ENCODE measurements around the gene CCBE1.
"Not testable (repeated sequence)": the region's sequence is repeated elsewhere in the genome, so short reads cannot be mapped to it uniquely, and the experiment has no call there.

The CCBE1 gene

DNA sequence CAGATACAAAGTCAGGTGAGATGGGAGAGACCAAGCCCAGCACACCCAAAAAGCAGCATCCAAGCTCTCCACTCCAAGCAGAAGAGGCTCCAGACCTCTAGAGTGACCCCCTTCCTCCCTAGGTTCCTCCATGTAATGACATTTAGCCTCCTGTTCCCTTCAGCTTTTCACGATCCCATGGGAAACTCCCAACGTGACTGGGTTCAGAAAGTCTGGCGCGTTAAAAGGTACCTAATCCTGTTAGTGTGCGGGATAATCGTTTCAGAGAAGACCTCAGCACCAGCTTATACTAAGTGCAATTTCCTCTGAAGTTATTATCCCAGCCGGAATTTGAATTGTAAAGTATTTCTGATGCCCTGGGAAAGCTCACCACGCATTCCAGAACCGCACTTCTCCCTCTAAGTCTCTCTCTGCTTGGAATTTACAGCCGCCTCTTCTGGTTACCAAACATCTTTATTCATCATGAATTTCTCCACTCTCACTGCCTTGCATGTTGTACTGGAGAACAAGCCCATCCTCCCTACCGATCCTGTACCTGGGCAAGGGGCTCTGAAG lies 46.9 kb downstream of the CCBE1 start:
- no peak for DNase-seq

DNA sequence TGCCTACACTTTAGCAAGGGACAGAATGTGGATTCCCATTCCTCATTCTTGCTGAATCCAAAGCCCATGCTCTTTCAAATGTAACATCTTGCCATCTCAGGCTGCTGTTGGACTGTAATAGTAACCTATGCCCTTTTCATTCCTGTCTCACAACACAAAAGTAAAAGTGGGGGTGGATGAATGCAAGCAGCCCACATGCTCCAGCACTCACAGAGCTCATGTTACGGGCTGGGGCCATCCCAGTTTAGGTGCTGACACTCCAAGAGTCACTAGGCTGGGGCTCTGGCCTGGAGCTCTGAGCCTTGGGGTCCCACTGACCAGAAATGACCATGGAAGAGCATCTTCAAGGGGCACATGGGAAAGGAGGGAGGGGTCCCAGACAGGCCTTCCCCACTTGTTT lies 47.6 kb downstream of the CCBE1 start:
- DNase-seq: no peak

DNA sequence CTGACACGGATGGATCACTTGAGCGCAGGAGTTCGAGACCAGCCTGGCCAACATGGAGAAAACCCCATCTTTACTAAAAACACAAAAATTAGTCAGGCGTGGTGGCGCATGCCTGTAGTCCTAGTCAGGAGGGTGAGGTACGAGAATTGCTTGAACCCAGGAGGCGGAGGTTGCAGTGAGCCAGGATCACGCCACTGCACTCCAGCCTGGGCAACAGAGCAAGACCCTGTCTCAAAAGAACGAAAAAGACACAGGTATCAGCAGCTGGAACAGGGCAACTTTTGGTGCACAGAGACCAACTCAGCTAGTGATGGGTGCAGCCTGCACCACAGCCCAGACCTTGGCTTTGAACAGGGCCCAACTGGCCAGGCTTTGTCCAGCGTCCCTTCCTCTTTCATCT lies 48.8 kb downstream of the CCBE1 start:
- DNase-seq: not testable (repeated sequence)

DNA sequence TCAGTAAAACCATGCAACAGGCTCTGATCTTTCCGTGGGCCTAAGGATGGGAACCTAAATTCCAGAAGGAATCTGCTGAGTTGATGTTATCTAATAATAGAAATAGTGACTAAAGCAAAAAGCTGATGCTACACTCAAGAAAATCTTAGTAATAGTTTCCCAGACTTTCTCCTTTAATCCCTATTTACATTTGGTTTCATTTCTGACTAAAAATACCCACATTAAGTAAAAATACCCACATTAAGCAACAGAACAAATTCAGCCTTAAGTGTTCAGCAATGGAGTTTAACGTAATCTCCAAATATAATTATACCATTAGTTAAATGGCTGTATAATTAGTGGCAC lies 50.3 kb downstream of the CCBE1 start:
- no peak for DNase-seq

DNA sequence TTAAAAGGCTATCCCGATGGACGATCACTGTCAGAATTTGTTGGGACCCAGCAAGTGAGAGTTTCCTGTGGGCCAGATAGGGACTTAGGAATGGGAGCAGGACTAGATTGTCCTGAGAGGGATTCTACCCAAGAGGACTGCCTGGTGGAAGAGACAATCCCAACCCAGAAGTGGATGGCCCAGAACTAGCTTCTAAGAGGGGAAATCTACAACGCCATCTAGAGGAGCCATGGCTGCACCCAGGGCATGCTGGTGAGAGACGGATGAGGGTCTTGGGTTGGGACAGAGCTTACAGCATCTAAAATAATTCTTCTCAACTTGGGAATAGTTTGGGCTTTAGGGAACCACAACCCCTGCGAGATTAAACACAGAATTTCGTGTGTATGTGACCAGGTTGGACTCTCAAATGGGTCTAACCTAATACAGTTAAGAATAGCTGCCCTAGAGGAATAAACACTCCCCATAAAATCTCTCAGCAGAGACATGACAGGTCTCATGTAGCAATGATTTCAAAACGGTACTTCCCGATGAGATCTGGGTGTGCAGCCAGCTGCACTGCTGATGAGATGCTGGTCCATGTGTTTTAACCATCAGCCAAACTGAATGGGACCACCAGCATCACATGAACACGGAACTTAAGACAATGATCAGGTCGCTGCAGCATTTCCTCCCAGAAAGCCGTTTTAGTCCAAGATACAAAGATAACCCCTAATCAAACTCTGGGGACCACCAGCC lies 50.8 kb downstream of the CCBE1 start:
- DNase-seq: no peak

DNA sequence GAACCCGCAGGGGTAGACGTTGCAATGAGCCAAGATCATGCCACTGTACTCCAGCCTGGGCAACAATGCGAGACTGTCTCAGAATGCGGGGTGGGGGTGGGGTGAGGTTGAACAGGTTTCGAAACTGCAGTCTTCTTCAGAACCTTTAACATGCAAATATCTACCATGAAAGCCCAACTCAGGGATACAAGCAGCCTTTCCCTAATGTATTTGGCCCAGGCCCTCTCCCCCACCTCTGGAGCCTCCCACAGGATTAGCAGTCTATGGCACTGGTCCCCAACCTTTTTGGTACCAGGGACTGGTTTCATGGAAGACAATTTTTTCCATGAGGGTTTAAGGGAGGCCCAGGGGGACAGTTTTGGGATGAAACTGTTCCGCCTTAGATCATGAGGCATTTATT lies 53.5 kb downstream of the CCBE1 start:
- DNase-seq: no peak

DNA sequence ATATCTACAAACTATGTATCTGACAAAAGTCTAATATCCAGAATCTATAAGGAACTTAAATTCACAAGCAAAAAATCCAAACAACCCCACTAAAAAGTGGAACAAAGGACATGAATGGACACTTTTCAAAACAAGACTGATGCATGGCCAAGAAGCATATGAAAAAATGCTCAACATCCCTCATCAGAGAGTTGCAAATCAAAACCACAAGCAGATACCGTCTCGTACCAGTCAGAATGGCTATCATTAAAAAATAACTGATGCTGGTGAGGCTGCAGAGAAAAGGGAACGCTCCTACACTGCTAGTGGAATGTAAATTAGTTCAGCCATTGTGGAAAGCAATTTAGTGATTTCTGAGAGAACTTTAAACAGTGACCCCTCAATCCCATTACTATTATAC lies 56.5 kb downstream of the CCBE1 start:
- no peak for DNase-seq

DNA sequence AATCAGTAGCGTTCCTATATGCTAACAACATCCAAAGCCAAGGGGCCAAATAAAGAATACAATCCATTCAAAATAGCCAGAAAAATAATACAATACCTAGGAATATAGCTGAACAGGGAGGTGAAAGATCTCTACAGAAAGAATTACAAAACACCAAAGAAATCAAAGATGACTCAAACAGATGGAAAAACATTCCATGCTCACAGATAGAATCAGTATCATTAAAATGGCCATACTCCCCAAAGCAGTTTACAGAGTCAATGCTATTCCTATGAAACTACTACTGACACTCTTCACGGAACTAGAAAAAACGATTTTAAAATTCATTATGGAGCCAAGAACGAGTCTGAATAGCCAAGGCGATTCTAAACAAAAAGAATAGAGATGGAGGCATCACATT lies 57.4 kb downstream of the CCBE1 start:
- no peak for DNase-seq

DNA sequence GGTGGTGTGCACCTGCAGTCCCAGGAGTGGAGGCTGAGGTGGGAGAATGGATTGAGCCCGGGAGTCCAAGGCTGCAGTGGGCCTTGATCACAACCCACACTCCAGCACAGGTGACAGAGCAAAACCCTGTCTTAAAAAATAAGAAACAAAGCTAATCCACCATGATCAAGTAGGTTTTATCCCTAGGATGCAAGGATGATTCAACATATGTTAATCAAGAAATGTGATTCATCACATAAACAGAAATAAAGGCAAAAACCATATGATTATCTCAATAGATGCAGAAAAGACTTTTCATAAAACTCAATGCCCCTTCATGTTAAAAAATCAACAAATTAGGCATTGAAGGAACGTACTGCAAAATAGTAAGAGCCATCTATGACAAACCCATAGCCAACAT lies 58.1 kb downstream of the CCBE1 start:
- no peak for DNase-seq

DNA sequence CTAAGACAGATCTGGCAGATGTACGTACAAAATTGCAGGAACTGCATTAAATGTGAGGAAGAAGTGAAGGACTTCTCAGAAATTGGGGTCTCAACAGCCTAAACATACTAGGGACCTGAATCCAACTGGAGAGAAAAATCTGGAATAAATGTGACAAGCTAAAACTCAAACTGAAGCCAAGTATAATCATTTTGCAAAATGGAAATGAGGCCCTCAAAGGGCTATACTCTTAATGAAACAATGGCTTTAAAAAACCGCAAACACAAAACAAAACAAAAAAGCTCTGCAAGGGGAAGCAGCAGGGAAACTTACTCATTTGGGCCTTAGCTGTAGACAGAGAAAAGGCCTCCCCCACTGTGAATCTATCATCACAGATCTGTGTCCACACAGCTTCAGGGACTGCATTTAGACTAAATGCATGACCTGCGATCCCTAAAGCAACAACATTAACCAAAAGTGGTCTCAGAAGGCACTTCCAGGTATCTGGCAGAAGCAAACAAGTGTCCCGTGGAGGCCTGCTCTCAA lies 63.2 kb downstream of the CCBE1 start:
- no peak for DNase-seq

DNA sequence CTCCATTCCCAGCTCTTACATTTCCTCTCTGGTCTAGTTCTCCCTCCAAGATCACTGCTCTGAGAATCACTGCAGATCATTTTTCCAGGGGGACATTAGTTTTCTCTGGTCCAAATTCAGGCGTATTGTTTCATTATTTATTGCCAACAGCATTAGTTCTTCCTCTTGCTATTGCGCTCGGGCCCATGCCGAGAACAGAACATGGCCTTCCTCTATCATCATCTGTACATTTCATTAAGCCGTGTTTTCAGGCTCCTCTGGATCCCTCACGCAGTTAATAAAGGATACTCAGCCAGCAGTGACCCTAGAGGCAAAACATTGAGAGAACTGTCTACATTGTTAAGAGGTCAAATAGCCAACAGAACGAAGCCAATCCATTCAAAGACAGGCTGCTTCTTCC lies 63.9 kb downstream of the CCBE1 start:
- no peak for DNase-seq

DNA sequence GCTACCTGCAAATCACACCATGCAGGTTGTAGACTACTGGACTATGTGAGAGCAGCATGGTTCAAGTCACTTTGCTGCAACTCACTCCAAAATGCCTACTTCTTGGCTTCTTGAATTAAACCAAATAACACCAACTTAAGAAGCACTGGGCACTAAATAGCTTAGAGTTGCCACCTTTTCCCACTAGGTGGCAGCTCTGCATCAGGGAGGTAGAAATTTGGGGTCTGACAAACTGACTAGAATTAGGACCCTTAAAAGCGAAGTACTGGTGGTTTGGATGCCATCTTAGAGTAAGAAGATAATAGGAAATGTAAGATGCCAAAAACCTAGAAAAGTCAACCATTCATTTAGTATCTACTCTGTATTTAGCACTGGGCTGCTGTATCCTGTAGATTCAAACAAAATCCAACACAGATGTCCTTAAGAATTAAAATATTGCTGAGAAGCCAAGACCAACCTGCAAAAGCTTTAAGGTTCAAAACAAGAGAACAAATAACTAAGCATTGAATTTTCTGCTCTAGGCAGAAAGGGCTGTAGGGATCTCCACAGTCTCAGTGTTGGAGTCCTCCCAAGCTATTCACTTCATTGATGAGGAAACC lies 65.5 kb downstream of the CCBE1 start:
- DNase-seq: peak; percentile 58

DNA sequence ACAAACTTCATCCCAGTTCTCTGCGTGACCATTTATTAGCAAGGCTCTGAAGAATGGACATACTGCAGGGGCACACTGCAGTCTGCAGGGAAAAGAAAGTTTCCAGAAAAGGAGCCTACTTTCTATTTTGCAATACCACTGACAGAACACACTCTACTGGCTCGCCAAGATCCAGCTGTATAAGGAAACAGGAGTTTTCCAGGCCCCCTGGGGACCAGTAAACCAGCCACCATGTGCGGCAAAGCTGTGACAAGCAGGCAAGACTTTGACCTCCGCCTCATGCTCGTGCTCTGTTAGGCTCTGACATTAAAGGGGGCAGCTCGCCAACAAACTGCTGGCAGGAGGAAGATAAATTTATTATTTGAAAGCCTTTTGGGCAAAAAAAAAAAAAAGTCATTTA lies 67.3 kb downstream of the CCBE1 start:
- DNase-seq: no peak

DNA sequence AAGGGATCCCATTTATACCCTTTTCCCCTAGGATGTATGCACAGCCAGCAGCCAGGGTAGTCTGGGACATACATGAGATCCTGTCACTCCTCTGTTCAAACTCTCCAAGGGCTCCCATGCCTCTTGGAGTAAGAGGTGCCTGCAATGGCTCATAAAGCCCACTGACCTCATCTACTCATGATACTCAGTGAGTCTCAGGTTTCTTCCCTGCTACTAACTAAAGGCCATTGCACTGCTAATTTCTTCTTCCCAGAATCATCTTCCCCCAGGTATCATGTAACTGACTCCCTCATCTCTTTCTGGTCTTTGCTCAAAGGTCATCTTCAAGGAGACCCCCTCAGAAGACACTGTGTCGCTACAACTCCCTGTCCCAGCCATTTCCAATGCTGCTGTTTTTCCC lies 68.2 kb downstream of the CCBE1 start:
- DNase-seq: no peak

DNA sequence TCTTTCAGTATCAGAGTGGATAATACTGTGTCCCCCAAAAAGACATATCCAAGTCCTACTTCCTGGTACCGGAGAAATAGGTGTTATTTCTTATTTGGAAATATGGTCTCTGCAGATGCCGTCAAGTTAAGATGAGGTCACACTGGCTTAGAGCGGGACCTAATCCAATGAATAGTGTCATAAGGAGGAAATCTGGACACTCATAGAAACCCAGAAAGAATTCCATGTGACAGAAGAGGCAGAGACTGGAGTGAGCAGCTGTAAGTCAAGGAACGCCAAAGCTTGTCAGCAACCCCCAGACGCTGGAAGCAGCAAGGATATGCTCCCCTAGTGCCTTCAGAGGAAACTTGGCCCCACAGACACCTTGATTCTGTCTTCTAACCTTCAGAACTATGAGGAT lies 69.8 kb downstream of the CCBE1 start:
- DNase-seq: no peak

DNA sequence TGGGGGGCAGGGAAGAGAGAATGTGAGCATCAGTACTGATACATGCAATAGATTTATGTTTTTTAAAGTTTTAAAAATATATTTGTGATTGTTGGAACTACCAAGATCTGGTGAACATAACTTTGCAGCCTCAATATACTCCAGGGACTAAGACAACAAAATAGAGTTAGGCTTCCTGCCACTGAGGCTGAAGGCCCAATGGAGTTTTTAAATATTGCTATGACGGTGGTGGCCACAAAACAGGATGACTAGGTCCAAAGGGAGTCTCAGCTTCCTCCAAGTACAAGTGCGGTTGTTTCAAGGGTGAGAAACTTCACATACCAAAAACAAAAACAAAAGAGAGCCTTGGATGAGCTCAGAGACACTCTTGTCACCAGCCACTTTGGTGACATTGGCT lies 72.9 kb downstream of the CCBE1 start:
- no peak for DNase-seq

DNA sequence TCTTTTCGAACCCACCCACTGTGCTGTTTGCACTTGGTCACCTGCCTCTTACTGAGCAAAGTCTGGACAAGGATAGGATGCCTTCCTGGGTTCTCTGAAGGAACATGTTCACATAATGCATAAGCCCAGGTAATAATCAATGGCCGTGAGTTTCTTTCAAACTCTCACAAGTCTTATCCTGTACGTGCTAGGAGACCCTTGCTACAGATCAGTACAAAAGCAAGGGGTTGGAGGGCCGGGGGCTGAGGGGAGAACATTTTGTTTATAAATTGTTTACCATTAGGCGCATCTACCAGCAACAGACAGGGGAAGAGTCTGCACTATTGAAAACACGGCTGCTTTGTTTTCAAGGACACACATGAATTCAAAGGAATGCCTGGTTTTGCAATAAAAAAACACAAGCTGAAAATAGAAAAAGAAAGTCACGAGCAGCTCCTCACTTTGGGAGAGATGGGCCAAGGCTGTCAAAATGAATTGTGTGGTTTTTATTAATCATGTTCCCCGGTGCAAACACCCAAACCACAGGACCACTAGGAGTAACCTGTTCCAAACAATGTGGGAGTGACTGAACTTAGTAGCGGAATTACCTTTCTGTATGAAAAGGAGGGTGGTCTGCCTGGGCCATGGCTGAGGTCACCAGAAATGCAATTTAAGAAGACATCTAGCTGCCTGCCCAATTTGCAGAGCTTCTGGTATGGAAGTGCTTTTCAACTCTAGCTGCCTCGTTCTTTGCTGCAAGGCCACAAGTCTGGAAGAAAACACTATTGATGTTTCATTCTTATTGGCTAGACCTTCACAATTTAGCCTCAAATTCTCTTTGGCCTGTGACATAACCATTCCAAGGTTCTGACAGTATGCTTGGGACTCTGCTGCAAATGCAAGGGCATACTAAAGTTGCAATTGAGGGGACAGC lies 73.5 kb downstream of the CCBE1 start:
- DNase-seq: peak; percentile 13

DNA sequence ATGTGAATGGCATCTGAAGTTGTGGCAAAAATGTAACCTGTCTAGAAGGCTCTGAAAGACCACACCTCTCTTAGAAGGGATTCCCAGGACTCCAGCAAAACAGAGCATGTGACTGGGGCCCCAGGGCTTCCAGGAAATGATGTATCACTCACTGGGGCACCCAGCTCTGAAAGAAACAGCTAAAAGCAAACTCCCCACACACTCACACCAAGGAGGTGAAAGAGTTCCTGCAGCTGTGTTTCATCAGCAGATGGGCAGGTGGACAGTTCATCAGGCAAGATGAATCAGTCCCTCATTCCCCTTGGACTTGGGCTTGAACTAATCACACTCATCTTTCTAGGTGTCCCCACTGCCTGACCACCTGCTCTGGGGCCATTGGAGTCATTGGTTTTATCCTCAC lies 76.2 kb downstream of the CCBE1 start:
- DNase-seq: no peak

DNA sequence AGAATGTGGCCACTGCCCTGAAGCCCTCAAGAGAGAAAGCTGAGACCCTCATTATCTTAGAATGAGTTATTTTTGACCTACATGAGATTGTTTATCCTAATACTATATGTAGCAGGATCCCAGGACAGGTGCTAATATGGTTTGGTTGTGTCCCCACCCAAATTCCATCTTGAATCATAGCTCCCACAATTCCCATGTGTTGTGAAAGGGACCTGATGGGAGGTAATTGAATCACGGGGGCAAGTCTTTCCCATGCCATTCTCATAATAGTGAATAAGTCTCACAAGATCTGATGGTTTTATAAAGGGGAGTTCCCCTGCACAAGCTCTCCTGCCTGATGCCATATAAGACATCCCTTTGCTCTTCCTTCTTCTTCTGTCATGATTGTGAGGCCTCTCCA lies 76.8 kb downstream of the CCBE1 start:
- no peak for DNase-seq

DNA sequence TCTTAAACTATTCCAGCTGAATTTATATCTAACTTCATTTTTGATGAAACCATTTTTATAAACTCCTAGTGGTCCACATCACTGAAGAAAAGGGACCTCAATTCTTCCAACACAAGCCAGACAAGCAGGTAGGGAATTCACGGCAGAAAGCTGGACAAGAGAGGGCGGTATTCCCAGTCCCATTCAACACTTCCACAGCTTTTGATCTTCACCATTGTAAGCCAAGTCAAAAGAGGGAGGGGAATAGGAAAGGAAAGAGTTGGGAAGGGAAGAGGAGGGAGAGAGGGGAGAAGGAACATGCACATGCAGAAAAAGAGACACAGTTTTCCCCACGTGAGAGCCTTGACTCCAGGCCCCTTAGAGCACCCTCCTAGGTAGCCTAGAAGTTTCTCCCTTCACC lies 77.4 kb downstream of the CCBE1 start:
- DNase-seq: no peak

DNA sequence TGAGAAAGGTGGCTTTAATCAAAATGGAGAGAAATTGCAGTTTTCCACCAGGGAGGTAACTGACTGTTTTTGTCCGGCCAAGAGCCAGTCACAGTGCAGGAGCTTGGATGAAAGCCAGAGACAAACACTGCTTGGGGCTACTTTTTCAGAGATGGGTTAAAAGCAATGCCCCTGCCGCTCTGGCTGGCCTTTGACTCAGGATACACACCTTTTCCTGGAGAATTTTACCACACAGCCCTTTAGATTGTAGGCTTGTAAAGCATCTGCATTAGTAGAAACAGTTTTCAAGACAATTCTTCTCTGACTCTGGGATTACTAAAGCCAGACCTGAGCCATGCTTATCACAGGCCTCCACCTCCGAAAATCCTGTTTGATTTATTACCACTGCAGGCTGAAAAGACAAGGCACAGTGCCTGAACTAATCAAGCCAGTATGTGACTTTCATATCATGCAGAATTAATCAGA lies 79.7 kb downstream of the CCBE1 start:
- DNase-seq: no peak

DNA sequence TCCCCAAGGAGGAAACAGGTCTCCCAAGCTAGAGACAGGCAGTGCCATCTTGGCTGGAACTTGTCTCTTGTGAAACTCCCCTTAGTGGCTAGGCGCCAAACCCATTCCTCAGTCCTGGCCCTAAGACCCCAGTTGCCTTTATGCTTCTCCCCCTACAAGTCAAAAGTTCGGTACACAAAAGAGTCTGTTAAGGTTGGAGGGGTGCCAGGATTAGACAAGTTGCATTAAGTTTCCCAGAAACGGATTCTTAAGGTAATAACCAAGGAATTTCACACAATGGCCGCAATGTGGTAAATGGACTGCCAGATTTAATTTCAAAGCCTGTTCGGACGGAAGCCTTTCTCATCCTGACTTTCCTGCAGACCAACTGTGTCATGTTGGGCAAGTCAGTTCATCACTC lies 80.7 kb downstream of the CCBE1 start:
- no peak for DNase-seq

DNA sequence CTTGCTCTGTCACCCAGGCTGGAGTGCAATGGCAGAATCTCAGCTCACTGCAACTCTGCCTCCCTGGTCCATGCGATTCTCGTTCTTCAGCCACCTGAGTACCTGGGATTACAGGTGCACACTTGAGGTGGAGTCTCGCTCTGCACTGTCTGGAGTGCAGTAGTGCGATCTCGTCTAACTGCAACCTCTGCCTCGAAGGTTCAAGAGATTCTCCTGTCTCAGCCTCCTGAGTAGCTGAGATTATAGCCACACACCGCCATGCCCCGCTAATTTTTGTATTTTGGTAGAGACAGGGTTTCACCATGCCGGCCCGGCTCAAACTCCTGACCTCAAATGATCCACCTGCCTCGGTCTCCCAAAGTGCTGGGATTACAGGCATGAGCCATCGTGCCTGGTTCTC lies 83.3 kb downstream of the CCBE1 start:
- DNase-seq: no peak

DNA sequence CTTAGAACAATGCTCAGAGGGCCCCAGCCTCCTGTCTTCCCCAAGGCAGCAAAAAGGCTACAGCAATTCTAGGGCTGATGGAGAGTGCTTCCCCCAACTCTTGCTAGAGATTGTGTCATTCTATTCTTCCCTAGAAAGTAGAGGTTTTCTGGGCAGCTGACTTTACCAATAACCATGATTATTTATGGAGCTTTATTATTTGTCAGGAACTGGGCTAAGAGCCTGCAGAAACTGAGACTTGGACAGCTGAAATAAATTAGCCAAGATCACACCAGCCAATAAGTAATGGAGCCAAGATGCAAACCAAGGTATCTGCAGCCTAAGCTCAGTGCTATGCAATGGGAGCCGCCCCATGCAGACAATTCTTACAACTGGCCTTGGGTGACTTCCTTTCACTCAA lies 84.8 kb downstream of the CCBE1 start:
- no peak for DNase-seq
